ENCODE data around the gene CCSER1. TPM values are rescaled to one million over a fixed set of nuclear protein-coding genes. Genes with fewer than 3 reads are reported as not detected.
"Not testable (repeated sequence)": the region's sequence is repeated elsewhere in the genome, so short reads cannot be mapped to it uniquely, and the experiment has no call there.

CCSER1 gene
- polyA plus RNA-seq, 1 experiment = not detected

- Histone ChIP-seq H3K36me3 (ENCODE audit: control insufficient read depth, insufficient read depth, low read length) (no peaks in the 10 kb centered on the region), H3K27me3 (ENCODE audit: control insufficient read depth, insufficient read depth, low read length) (no peaks in the 10 kb centered on the region), H3K4me3 (ENCODE audit: low read depth, low read length) (no peak overlapping the region)
- ChIA-PET CTCF (no interaction called here), POLR2A (no interaction called here)
- no peak for DNase-seq (ENCODE audit: low read depth)
- TF ChIP-seq, protein P1, sequence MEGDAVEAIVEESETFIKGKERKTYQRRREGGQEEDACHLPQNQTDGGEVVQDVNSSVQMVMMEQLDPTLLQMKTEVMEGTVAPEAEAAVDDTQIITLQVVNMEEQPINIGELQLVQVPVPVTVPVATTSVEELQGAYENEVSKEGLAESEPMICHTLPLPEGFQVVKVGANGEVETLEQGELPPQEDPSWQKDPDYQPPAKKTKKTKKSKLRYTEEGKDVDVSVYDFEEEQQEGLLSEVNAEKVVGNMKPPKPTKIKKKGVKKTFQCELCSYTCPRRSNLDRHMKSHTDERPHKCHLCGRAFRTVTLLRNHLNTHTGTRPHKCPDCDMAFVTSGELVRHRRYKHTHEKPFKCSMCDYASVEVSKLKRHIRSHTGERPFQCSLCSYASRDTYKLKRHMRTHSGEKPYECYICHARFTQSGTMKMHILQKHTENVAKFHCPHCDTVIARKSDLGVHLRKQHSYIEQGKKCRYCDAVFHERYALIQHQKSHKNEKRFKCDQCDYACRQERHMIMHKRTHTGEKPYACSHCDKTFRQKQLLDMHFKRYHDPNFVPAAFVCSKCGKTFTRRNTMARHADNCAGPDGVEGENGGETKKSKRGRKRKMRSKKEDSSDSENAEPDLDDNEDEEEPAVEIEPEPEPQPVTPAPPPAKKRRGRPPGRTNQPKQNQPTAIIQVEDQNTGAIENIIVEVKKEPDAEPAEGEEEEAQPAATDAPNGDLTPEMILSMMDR (IDR thresholded peaks at IDR 0.05; ENCODE audit: insufficient read depth, low read depth, low read length) = no peak
These were observed 761.4 kb downstream of the CCSER1 start for GRCh38 chr4:90888571-90888970.

GRCh38 chr4:90889171-90889570, 762.0 kb downstream of the CCSER1 start:
- ChIA-PET POLR2A (no interaction called here), CTCF (interaction anchor here (0.7 kb wide), 1 partner anchor 36 kb away, joined by 3 read pairs; no protein-coding TSS in a partner anchor)
- no peaks in the 10 kb centered on the region for H3K36me3 ChIP-seq (ENCODE audit: control insufficient read depth, insufficient read depth, low read length)
- TF ChIP-seq, protein P1 (IDR thresholded peaks at IDR 0.05; ENCODE audit: insufficient read depth, low read depth, low read length) = no peak
- no peak overlapping the region for H3K4me3 ChIP-seq (ENCODE audit: low read depth, low read length)
- H3K27me3 ChIP-seq (ENCODE audit: control insufficient read depth, insufficient read depth, low read length) = no peaks in the 10 kb centered on the region
- DNase-seq (ENCODE audit: low read depth) = no peak

DNA sequence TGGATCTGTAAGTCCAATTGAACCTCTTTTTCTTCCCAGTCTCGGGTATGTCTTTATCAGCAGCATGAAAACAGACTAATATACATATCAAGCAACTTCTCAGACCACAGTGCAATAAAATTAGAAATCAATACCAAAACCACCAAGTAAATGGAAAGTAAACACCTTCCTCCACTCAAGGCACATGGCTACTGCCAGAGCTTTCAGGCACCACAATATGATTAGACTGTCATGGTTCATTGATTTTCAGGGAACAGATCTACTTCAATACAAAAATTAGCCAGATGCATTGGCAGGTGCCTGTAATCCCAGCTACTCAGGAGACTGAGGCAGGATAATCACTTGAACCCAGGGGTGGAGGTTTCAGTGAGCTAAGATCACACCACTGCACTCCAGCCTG, 776.2 kb downstream of the CCSER1 start:
- H3K36me3 ChIP-seq (ENCODE audit: control insufficient read depth, insufficient read depth, low read length); DNase-seq (ENCODE audit: low read depth); CTCF ChIA-PET; POLR2A ChIA-PET; H3K27me3 ChIP-seq (ENCODE audit: control insufficient read depth, insufficient read depth, low read length); H3K4me3 ChIP-seq (ENCODE audit: low read depth, low read length): not testable (repeated sequence)

DNA sequence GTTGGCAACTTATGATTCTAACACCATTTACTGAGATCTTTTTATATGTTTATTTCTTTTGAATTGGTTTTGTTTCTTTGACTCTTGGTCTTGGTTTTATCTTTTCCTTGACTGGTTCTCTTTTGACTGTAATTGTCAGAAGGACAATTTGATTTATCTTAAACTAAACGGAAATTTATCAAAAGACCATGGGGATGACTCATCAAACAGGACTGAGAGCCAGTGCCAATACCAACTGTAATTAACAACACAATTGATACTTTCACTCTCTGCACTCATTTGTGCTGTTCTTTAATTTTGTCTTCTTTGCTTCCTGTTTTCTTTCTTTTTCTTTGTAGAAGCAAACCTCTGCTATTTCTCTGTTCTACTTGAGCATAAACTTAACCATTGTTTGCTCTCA, 776.8 kb downstream of the CCSER1 start:
- Histone ChIP-seq H3K27me3 (ENCODE audit: control insufficient read depth, insufficient read depth, low read length) (no peaks in the 10 kb centered on the region), H3K36me3 (ENCODE audit: control insufficient read depth, insufficient read depth, low read length) (no peaks in the 10 kb centered on the region), H3K4me3 (ENCODE audit: low read depth, low read length) (no peak overlapping the region)
- POLR2A ChIA-PET = no interaction called here
- TF ChIP-seq, protein P1 (IDR thresholded peaks at IDR 0.05; ENCODE audit: insufficient read depth, low read depth, low read length) = no peak
- CTCF ChIA-PET = no interaction called here
- DNase-seq (ENCODE audit: low read depth) = no peak

GRCh38 chr4:90906239-90906638, 779.0 kb downstream of the CCSER1 start:
- TF ChIP-seq, protein P1 (IDR thresholded peaks at IDR 0.05; ENCODE audit: insufficient read depth, low read depth, low read length) = no peak
- CTCF ChIA-PET = no interaction called here
- H3K4me3 ChIP-seq (ENCODE audit: low read depth, low read length) = no peak overlapping the region
- H3K27me3 ChIP-seq (ENCODE audit: control insufficient read depth, insufficient read depth, low read length) = no peaks in the 10 kb centered on the region
- POLR2A ChIA-PET = no interaction called here
- DNase-seq (ENCODE audit: low read depth) = no peak
- no peaks in the 10 kb centered on the region for H3K36me3 ChIP-seq (ENCODE audit: control insufficient read depth, insufficient read depth, low read length)

DNA sequence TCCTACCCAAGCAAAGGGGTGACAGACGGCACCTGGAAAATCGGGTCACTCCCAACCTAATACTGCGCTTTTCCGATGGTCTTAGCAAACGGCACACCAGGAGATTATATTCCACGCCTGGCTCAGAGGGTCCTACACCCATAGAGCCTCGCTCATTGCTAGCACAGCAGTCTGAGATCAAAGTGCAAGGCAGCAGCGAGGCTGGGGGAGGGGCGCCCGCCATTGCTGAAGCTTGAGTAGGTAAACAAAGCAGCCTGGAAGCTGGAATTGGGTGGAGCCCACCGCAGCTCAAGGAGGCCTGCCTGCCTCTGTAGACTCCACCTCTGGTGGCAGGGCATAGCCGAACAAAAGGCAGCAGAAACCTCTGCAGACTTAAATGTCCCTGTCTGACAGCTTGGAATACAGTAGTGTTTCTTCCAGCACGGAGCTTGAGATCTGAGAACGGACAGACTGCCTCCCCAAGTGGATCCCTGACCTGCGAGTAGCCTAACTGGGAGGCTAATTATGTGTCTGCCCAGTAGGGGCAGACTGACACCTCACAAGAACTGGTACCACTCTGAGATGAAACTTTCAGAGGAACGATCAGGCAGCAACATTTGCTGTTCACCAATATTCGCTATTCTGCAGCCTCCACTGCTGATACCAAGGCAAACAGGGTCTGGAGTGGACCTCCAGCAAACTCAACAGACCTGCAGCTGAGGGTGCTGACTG, 784.7 kb downstream of the CCSER1 start:
- CTCF ChIA-PET; H3K36me3 ChIP-seq (ENCODE audit: control insufficient read depth, insufficient read depth, low read length); H3K27me3 ChIP-seq (ENCODE audit: control insufficient read depth, insufficient read depth, low read length); H3K4me3 ChIP-seq (ENCODE audit: low read depth, low read length); DNase-seq (ENCODE audit: low read depth); POLR2A ChIA-PET: not testable (repeated sequence)

All from BJ (cell line).